Prostate gland (tissue), 2 donors: Measurements from ENCODE around the gene KHDRBS1.

ENCODE experiments used
- CTCF ChIP-seq, 4 experiments: fragments of 200-600 bp in 2 of 4; fragments of 450-650 bp in 2 of 4; sonication (generic) in 2 of 4; IDR thresholded peaks; 1 replicate in 3 of 4; 2 replicates in 1 of 4; pipeline ENCODE4 v1.5.1; 2016 to 2019; ENCODE audit warnings: antibody characterized with exemption in 4 of 4, mild to moderate bottlenecking in 2 of 4, moderate library complexity in 2 of 4
- POLR2A ChIP-seq: fragments of 450-650 bp; IDR thresholded peaks from one replicate; pipeline ENCODE4 v1.6.1; 2016; ENCODE audit warnings: antibody characterized with exemption, mild to moderate bottlenecking

GRCh38 chr1:32032275-32032615, 18.6 kb downstream of the KHDRBS1 start:
- TF ChIP-seq CTCF (IDR thresholded peaks at IDR 0.05): no peak
- no peak for TF ChIP-seq POLR2A
